ENCODE results near the gene ME3.
"Not testable (repeated sequence)": the region's sequence is repeated elsewhere in the genome, so short reads cannot be mapped to it uniquely, and the experiment has no call there.

Gene ME3

DNA sequence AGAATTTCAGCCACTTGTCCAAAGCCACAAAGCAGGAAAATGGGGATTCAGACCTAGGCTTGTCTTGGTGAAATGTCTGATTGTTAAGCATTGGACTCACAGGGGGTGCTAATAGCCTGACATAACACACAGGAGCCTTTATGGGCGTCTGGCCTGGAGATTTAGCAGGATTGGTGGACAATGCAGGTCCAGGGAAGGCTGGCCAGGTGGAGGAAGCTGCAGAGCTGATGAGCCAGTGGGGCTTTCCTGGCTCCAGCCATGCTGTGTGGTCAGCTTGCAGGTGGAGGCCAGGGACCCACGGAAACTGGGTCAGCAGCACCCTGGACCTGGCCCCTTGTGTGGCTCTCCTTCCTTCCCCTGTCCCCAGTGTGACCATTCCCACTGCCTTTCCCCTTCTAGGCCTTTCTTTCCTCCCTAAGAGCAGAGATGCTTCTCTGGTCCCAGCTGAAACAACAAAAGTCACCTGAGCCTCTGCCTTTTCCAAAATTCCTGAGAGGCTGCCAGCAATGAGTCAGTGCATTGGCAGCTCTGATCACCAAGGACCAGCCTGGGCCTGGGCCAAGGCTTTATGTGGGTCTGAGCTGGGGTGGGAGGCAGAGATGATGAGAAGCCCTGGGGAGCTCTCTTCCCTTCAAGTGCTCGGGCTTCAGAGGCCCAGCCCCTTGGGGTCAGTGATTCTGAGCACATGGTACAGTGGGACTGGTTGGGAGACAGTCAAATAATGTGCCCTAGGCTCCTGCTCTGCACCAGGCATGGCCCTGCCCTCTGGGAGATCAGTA lies 212.5 kb downstream of the ME3 start:
- DNase-seq (ENCODE audit: low spot score), result no peak

DNA sequence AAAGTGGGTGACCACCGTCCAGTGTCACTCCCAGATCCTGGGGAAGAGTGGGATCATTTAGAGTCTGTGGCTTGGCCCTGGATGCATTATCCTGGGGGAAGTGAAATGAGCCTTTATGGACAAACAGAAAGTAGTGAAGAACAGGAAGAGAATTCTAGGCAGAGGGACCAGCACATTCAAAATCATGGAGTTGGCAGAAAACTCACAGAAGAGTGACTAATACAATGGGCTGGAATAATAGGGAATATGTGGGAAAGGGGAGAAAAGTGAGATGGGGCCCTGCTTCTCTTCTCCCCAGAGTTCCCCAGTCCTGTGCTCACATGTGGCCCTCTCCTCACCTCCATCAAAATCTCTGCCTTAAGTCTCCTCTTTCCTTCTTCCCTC lies 213.4 kb downstream of the ME3 start:
- no peak for DNase-seq (ENCODE audit: low spot score)

DNA sequence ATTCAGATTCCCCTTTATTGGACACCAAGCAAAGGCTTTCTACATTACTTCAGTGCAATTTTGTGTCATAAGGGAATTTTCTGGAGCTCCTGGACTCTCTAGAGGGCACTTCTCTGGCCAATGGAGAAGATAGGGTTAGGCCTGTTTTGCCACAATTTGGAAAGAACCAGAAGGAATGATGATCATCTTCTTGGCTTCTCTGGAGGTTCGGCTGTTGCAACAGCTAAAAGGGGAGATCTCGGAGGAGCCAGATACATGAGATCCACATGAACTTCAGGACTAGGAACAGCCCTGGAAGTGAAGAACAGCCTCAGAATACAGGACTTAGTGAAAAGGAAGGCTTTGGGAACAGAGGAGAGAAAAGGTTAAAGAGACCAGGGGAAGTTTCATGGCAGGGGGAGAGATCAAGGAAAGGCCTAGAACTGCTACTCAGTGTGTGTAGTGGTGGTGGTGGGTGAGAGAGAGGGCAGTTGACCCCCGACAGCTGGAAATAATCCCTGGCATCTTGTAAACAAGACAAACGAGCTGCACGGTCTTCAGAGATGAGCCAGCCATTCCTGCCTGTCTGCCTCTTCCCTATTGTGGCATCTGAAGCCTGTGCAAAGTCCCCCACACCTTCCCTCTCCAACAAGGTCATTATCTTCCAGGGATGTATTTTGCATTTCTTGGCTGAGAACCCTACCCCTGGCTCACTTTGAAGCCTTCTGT lies 214.0 kb downstream of the ME3 start:
- DNase-seq (ENCODE audit: low spot score), result no peak

DNA sequence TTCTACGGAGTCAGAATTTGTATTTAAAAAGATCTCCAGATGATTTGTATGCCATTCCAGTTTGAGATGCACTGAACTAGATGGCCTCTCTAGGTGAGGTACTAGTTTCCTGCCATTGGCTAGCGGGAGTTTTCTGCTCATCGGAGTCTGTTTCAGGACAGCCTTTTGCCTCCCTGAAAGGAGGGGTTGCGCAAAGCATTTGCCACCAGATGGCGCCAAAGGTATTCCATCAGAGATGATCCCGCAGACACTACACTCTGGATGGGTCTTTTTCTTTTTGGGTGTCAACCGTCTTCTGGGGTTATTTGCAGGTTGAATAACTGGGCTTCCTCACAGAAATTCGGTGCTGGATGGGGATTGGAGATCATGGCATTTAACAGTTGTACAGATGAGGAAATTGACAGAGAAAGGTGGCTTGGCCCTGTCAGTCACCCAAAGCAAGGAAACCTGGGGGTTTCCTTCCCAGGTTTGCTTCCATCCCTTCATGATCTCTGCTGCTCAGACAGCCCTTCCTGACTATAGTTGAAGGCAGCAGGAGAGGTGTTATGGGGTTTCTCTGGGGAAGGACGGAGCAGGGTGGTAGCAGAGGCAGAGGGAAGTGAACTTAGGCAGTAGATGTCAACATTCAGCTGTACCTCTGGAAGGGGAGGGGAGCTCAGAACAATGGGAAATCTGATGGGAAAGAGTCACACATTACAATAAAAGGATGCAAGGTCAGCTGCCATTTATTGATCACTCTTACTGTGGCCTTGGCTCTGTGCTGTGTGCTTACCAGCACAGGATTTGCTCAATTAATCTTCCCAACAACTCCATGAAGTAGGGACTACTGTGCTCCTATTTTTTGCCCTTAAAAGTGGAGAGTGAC lies 216.1 kb downstream of the ME3 start:
- peak; percentile 78 for DNase-seq (ENCODE audit: low spot score)

DNA sequence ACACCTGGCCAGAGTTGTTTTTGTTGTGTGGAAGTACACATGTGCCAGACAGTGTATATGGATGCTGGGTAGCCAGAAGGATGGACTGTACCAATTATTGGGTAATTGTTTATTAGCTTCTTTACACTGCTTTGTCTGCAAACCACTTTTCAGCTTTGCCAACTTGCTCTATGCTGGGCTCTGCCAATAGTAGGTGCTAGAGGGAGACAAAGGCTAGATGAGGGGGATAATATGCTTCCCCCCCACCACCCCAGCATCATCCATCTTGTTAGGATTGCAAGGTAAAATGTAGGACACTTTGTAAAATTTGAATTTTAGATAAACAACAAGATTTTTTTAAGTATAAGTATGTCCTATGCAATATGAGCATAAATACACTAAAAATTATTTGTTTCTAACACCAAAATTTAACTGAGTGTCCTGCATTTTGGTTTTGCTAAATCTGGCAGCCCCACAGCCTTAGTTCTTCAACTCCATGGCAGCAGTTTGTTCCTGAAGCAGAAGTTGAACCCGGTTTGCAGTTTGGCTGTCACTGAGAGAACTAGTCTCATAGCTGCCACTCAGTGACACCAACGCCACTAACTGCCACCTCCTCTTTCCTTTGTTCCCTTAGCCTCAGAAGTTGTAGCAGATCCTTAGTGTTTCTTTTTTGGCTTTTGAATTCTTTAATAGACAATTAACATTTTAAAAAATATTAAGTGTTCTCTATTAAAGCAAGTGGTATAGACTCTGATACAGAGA lies 219.0 kb downstream of the ME3 start:
- no peak for DNase-seq (ENCODE audit: low spot score)

DNA sequence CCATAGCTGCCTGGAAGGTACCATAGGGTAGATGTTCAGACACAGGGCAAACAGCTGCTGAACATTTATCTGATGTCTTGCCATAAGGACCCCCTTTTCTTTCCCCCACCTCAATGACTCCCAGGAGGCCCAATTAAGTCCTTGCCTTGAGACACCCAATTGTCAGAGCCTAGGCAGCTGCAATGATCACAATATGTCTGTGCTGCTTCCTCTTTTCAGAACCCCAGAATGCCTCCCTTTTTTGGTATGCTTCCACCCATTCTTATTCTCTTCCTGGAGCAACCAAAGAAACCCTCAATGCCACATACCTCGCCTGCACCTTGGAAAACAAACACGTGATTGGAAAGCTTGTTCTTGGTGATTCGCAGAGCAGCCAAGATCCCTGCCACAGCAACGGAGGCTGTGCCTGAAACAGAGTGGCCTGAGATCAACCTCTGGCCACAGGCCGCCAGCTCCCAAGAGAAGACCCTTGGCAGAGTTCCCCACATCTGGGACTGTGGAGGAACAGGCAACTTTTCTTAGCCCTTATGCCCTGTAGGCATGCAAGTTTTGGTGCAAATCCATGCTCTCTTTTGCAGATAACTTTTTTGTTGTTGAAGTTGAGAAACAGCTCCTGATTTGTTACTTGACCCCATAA lies 222.3 kb downstream of the ME3 start:
- no peak for DNase-seq (ENCODE audit: low spot score)

DNA sequence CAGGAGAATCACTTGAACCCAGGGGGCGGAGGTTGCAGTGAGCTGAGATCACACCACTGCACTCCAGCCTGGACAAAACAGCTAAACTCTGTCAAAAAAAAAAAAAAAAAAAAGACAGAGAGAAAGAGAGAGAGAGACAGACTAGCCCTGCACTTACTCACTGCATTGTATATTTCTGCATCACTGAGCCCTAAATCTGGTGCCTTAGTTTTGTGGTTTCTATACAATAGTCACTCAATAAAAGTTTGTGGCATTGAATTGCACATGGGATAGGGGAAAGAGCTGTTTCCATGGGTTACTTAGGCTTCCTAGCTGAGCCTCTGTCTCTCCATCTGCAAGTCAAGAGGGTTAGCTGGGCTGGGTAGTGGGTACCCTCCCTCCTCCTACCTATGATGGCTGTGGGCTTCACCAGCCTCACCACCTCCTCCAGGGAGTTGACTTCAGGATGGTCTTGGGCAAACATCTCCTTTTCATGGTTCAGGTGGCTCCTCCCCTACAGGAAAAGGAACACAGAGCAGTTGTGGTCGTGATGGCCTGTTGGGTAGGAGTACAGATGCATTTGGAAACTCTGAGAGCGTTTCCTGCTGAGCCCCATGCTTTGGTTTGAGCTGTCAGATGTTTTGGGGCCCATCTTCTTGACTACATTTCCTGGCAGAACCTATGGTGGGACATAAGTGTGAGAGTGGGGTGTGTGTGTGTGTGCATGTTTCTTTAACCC lies 224.5 kb downstream of the ME3 start:
- DNase-seq (ENCODE audit: low spot score), result no peak

DNA sequence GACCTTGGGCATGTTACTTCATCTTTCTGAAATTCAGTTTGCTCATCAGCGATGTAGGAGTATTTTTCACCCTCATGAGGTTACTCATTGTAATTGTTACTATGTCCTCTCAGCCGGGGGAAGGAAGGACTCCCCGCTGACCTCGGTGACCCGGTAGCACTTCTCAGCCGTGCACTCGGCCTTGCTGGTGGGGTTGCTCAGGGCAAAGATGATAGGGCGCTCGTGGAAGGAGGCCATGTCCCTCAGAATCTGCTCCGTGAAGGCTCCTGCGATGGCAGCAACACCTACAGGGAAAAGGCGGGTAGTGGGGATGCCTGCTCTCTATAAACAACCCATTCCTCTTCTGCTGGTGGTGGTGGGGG lies 225.5 kb downstream of the ME3 start:
- no peak for DNase-seq (ENCODE audit: low spot score)

DNA sequence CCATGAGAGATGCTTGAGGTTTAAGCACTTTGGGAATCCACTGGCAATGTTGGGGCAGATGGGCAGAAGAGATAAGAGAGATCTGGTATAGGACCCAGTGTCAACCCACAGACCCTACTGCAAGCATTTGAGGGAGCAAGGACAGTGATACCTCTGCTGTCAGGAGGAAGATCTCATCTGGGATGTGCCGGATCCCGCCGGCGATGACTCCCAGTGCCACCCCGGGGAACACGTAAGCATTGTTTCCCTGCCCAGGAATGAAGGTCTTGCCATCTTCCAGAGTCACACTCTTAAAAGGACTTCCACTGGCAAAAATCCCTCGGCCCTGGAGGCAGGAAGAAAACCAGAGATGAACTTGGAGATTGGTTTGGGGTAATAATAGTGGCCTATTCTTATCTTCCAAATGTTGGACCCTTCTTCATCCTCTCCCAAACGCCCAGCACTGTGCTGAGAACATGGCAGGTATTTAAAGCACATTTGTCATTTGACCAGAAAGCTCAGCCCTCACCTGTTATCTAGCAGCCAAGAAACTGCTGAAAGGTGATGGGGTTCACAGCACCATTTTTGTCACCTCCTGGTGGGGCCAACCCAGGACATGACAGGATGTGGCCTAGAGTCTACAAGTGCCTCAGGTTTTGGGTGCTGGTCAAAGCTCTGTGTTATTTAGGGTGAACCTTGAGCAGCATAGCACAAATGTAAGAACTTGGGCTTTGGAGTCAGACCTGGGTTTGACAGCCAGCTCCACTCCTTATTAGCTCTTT lies 226.1 kb downstream of the ME3 start:
- DNase-seq (ENCODE audit: low spot score), result no peak

DNA sequence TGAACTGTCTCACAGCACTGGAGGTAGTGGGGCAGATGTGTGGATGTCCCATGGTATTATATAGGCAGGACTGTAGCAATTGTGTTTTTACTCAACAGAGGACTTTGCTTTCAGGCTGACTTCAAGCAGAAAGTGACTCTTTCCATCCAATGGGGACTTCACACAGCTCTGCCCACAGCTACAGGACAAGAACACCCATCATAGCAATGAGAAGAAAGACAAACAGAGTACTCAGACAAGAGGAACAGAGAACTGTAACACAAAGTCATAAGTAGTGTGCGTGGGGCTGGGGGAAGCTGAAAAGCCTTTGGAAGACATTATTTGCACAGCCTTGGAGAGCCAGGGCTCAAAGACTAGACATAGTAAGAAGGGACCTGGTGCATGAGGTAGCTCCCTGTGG lies 227.4 kb downstream of the ME3 start:
- DNase-seq (ENCODE audit: low spot score), result no peak

DNA sequence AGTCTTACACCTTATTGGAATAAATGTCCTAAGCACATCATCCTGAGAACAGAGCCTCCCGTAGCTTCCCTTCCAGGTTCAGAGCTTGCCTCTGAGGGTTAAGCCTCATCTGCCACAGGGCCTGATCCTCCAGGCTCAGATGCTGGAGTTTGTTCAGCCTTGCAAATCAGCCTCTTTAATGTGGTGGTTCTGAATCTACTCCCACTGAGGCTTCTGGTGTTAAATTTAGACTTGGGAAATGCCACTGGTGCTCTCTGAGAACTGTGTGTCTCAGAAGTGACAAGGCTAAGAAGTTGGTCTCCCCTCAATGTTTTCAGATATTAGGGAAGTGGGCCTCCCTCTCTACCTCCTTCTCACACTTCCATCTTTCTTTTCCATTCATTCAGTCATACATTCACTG lies 229.0 kb downstream of the ME3 start:
- no peak for DNase-seq (ENCODE audit: low spot score)

DNA sequence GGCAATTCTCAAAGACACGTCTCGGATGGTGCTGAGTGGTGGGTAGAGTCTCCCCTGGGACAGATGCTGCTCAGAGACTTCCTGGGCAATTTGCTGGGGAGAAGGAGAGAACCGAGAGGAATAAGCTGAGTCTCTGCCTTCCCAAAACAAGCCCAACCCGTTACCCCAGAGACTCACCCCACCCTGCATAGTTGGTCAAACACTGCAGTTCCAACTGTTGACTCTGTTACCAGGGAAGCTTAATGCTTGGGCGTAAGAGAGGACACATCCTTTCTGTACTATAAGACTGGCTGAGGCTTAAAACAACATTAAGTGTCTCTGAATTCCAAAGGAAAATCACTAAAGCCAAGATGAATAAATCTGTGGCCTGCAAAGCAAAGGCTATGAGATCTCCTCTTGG lies 229.6 kb downstream of the ME3 start:
- no peak for DNase-seq (ENCODE audit: low spot score)

DNA sequence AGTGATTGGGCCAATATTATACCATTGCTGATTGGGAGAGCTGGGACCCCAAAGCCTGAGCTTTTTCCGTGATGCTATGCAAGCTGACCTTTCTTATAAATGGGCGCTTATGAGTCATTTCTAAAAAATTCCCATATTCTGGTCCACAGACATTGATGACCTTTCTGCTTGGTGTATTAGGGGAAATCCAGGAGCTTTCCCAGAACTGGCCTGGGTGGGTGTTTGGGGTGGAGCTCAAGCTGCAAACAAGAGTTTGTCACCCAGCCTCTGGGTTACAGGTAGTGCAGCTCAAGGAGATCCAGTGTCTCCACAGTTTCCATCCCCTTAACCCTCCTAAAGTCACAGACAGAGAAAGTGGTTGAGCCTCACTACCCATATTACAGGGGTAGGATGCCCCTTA lies 230.0 kb downstream of the ME3 start:
- DNase-seq (ENCODE audit: low spot score), result no peak

DNA sequence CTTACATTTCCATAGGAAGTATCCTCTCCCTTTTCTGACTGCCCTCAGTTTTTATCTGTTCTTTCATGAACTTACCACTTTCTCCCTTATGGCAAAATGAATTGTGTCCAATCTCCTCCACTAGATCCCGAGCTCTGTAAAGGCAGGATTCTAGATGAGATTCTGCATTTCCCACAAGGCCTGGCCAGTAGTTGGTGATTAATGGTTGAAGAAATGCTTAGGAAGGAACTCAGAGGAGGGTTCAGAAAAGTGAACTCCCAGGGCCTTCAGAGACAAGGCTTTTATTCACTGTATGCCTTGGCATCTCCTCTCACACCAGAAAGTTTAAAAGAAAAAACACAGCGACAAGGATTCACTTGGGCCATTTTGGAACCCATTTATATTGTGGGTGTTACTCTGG lies 231.6 kb downstream of the ME3 start:
- DNase-seq (ENCODE audit: low spot score), result no peak

DNA sequence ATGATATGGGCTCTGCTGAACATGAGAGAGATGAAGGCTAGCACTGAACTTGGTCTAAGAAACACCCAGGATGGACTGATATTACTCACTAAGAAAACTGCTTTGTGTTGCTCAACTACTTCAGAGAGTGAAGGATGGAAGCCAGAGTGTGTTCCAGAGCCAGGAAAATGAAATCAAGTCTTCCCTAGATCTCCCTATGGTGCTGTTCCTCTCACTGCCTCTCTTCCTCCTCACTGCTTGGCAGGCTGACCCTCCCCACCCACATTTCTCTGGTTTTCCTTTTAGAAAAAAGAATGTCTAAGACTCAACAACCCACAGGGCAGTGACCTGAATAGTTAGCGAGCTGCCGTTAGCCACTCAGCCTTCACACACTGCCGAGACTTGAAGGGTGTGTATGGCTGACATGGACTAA lies 232.1 kb downstream of the ME3 start:
- no peak for DNase-seq (ENCODE audit: low spot score)

DNA sequence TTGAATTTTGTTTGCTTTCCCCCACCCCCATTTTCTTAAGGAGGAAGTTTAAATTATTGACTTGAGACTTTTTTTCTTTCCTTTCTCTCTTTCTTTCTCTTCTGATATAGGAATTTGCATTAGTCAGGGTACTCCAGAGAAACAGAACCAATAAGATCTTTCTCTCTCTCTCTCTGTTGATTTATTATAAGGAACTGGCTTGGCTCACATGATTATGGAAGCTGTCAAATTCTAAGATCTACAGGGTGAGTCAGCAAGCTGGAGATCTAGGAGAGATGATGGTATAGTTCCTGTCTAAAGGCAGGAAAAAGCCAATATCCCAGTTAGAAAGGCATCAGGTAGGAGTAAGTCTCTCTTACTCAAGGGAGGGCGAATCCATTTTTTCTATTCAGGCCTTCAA lies 233.7 kb downstream of the ME3 start:
- DNase-seq (ENCODE audit: low spot score), result no peak

DNA sequence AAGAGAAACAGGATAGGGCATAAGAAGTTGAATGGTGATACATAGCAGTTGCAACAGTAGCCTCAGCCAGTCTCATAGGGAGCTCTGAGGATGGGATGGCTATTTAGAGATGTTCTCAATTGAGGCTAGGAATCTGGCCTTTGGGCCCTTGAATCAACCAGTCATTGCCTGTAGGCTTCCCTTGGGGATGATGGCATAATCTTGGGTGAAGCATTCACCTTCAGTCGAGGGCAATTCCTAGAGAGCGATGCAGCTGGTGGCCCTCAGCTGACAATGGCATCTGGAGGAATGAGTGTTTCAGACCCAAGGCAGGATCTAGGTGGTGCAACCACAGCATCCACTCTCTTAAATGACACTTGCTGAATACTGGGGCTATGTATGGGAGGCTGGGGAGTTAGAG lies 236.7 kb downstream of the ME3 start:
- DNase-seq (ENCODE audit: low spot score), result no peak

DNA sequence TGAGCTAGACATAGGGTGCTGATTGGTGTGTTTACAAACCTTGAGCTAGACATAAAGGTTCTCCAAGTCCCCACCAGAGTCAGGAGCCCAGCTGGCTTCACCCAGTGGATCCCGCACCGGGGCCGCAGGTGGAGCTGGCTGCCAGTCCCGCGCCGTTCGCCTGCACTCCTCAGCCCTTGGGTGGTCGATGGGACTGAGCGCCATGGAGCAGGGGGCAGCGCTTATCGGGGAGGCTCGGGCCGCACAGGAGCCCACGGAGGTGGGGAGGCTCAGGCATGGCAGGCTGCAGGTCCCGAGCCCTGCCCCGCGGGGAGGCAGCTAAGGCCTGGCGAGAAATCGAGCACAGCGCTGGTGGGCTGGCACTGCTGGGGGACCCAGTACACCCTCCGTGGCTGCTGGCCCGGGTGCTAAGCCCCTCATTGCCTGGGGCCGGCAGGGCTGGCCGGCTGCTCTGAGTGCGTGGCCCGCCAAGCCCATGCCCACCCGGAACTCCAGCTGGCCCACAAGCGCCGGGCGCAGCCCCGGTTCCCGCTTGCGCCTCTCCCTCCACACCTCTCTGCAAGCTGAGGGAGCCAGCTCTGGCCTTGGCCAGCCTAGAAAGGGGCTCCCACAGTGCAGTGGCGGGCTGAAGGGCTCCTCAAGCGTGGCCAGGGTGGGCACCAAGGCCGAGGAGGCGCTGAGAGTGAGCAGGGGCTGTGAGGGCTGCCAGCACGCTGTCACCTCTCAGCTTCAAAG lies 238.9 kb downstream of the ME3 start:
- not testable (repeated sequence) for DNase-seq (ENCODE audit: low spot score)

DNA sequence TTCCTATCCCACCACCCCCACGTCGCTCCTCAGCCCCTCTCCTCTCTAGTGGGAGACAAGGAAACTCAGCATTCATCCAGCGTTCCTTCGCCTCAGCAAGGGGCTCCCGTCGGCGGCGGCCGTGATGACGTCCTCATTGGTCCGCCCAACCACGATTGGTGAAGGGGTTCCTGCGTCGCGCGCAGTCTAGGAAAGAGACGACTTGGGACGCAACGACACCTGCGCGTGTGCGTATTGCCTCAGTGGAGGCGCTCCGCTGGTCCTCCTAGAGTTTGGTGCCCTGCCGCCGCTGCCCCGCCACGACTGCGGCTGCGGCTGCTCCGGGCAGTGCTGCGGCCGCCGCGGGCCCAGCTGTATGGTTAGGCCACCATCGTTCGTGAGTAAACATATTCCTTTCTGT lies 241.2 kb downstream of the ME3 start:
- DNase-seq (ENCODE audit: low spot score), result no peak

DNA sequence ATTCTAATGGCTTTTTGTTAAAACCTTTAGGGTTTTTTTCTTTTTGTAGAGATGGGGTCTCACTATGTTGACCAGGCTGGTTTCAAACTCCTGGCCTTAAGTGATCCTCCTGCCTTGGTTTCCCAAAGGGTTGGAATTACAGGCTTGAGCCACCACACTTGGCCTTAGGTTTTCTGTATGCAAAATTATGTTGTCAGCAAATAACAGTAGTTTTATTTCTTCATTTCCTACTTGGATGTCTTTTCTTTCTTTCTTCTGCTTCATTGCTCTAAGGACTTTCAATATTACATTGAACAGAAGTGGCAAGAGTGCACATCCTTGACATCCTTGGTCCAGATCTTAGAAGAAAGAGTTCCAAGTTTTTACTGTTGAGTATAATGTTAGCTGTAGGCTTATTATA lies 245.0 kb downstream of the ME3 start:
- no peak for DNase-seq (ENCODE audit: low spot score)

Data from left forelimb (tissue), 1 donor.